ENCODE data around the gene MSLN. TPM values are rescaled to one million over a fixed set of nuclear protein-coding genes. Genes with fewer than 3 reads are reported as not detected.
"Not testable (repeated sequence)": the region's sequence is repeated elsewhere in the genome, so short reads cannot be mapped to it uniquely, and the experiment has no call there.

The MSLN gene
- total RNA-seq = 2.6 and 4.5 TPM in 2 replicates

- no peak for TF ChIP-seq CTCF (IDR thresholded peaks at IDR 0.05; ENCODE audit: insufficient read depth, low read length, severe bottlenecking)
- Histone ChIP-seq H3K4me3 (ENCODE audit: low read depth, low read length) (no peak within 1 kb of the TSS), H3K36me3 (ENCODE audit: control insufficient read depth, insufficient read depth, low read length) (no peaks in the 10 kb centered on the region), H3K27me3 (ENCODE audit: control insufficient read depth, insufficient read depth, low read length) (no peaks in the 10 kb centered on the region)
- no peak for FAIRE-seq
- peak; percentile 59 for DNase-seq (ENCODE audit: low read depth)
Measured at GRCh38 chr16:760545-761343, at the start of gene MSLN. TSS of gene MSLN (plus strand) at chr16:760734. CDS start at chr16:762681, 1,947 bp downstream.

- FAIRE-seq (no peak), DNase-seq (ENCODE audit: low read depth) (no peak)
- Histone ChIP-seq H3K4me3 (ENCODE audit: low read depth, low read length) (no peak overlapping the region), H3K36me3 (ENCODE audit: control insufficient read depth, insufficient read depth, low read length) (no peaks in the 10 kb centered on the region), H3K27me3 (ENCODE audit: control insufficient read depth, insufficient read depth, low read length) (peaks cover 20% of the 10 kb centered on the region)
- TF ChIP-seq CTCF (IDR thresholded peaks at IDR 0.05; ENCODE audit: insufficient read depth, low read length, severe bottlenecking) = no peak
Measured at GRCh38 chr16:711084-711483, 49.5 kb upstream of the MSLN start.

GRCh38 chr16:711548-712320 lies 48.8 kb upstream of the MSLN start:
- H3K36me3 ChIP-seq (ENCODE audit: control insufficient read depth, insufficient read depth, low read length) = no peaks in the 10 kb centered on the region
- no peak overlapping the region for H3K4me3 ChIP-seq (ENCODE audit: low read depth, low read length)
- peak; percentile 95 for TF ChIP-seq CTCF (IDR thresholded peaks at IDR 0.05; ENCODE audit: insufficient read depth, low read length, severe bottlenecking)
- peaks cover 17% of the 10 kb centered on the region for H3K27me3 ChIP-seq (ENCODE audit: control insufficient read depth, insufficient read depth, low read length)
- DNase-seq (ENCODE audit: low read depth) (peak; percentile 28), FAIRE-seq (no peak)

- DNase-seq (ENCODE audit: low read depth) (peak; percentile 94), FAIRE-seq (peak; percentile 52)
- peaks cover 13% of the 10 kb centered on the region for H3K27me3 ChIP-seq (ENCODE audit: control insufficient read depth, insufficient read depth, low read length)
- not testable (repeated sequence) for H3K36me3 ChIP-seq (ENCODE audit: control insufficient read depth, insufficient read depth, low read length); H3K4me3 ChIP-seq (ENCODE audit: low read depth, low read length)
- TF ChIP-seq CTCF (IDR thresholded peaks at IDR 0.05; ENCODE audit: insufficient read depth, low read length, severe bottlenecking) = peak; percentile 56
Measured at GRCh38 chr16:712740-713250, 47.7 kb upstream of the MSLN start.

- H3K4me3 ChIP-seq (ENCODE audit: low read depth, low read length) = no peak overlapping the region
- DNase-seq (ENCODE audit: low read depth) (peak; percentile 29), FAIRE-seq (no peak)
- TF ChIP-seq CTCF (IDR thresholded peaks at IDR 0.05; ENCODE audit: insufficient read depth, low read length, severe bottlenecking) = no peak
- peaks cover 11% of the 10 kb centered on the region for H3K27me3 ChIP-seq (ENCODE audit: control insufficient read depth, insufficient read depth, low read length)
- no peaks in the 10 kb centered on the region for H3K36me3 ChIP-seq (ENCODE audit: control insufficient read depth, insufficient read depth, low read length)
Measured at GRCh38 chr16:714079-714478, 46.5 kb upstream of the MSLN start.
